GM12865 (cell line): ENCODE data around the gene ALPL.

ENCODE experiments used
- DNase-seq: peaks from one replicate; pipeline ENCODE4 v3.0.0; 2010; ENCODE audit warnings: low read depth
- H3K4me3 ChIP-seq: 2 replicates; pipeline ENCODE4 v1.5.1; 2011; ENCODE audit warnings: mild to moderate bottlenecking, low read depth, low read length, control low read depth
- CTCF ChIP-seq: IDR thresholded peaks from 2 replicates; pipeline ENCODE4 v1.5.1; 2011; ENCODE audit warnings: low read length, control low read depth, low read depth, inconsistent platforms; ENCODE audit not compliant: insufficient read depth; ENCODE audit errors: missing control alignments

ALPL gene

GRCh38 chr1:21567241-21568005 is 58.2 kb downstream of the ALPL start:
- no peak for TF ChIP-seq CTCF
- DNase-seq, result no peak
- no peak overlapping the region for H3K4me3 ChIP-seq

GRCh38 chr1:21568006-21568746 is 59.0 kb downstream of the ALPL start:
- no peak overlapping the region for H3K4me3 ChIP-seq

GRCh38 chr1:21568809-21569385 is 59.7 kb downstream of the ALPL start:
- DNase-seq, result no peak
- no peak overlapping the region for H3K4me3 ChIP-seq
- TF ChIP-seq CTCF, result no peak

More at GRCh38 chr1:21568006-21568746, 59.0 kb downstream of the ALPL start:
- no peak for TF ChIP-seq CTCF
- no peak for DNase-seq

- DNase-seq, result no peak
- no peak for TF ChIP-seq CTCF
These were observed 60.8 kb downstream of the ALPL start for GRCh38 chr1:21569820-21570527.

GRCh38 chr1:21570528-21570875 is 61.3 kb downstream of the ALPL start:
- no peak for DNase-seq
- H3K4me3 ChIP-seq, result no peak overlapping the region
- TF ChIP-seq CTCF, result no peak

More at GRCh38 chr1:21569820-21570527, 60.8 kb downstream of the ALPL start:
- no peak overlapping the region for H3K4me3 ChIP-seq

GRCh38 chr1:21570885-21571284 is 61.7 kb downstream of the ALPL start:
- TF ChIP-seq CTCF, result no peak
- H3K4me3 ChIP-seq, result no peak overlapping the region
- no peak for DNase-seq
